HepG2 (cell line): ENCODE results near the gene ID3. TPM values are rescaled to one million over a fixed set of nuclear protein-coding genes. Genes with fewer than 3 reads are reported as not detected.

ENCODE experiments used
- BATF2 ChIP-seq: sonication (generic); formaldehyde crosslinking; IDR thresholded peaks from 2 replicates; pipeline ENCODE4 v1.8.0; 2022; ENCODE audit warnings: mild to moderate bottlenecking, missing genetic modification reagents, moderate library complexity
- CREB3 ChIP-seq: sonication (generic); formaldehyde crosslinking; IDR thresholded peaks from 2 replicates; pipeline ENCODE4 v1.5.0; 2020; ENCODE audit warnings: missing genetic modification reagents
- FIP1L1 ChIP-seq: fragments of 200-400 bp; formaldehyde crosslinking; IDR thresholded peaks from 2 replicates; pipeline ENCODE4 v1.6.1; 2018; ENCODE audit warnings: low read depth, mild to moderate bottlenecking, low read length, moderate library complexity, borderline replicate concordance; ENCODE audit not compliant: insufficient read depth
- FOXK2 ChIP-seq: fragments of 450-650 bp; IDR thresholded peaks from 2 replicates; pipeline ENCODE4 v1.6.1; 2016
- FOXP4 ChIP-seq: sonication (generic); formaldehyde crosslinking; IDR thresholded peaks from 2 replicates; pipeline ENCODE4 v1.4.0; 2020; ENCODE audit warnings: missing genetic modification reagents
- GABPA ChIP-seq, 2 experiments: IDR thresholded peaks; 2 replicates each; pipeline ENCODE4 v1.6.1; 2011 to 2016; ENCODE audit warnings: low read depth in 2 of 2, low read length in 1 of 2, missing biosample characterization in 1 of 2, missing genetic modification characterization in 1 of 2
- HIC2 ChIP-seq: sonication (generic); formaldehyde crosslinking; IDR thresholded peaks from 2 replicates; pipeline ENCODE4 v1.9.0; 2022; ENCODE audit warnings: low read depth, missing genetic modification reagents
- HNF4A ChIP-seq: sonication (generic); formaldehyde crosslinking; IDR thresholded peaks from 2 replicates; pipeline ENCODE4 v1.4.0; 2020; ENCODE audit warnings: missing genetic modification reagents
- KDM4B ChIP-seq: sonication (generic); formaldehyde crosslinking; IDR thresholded peaks from 2 replicates; pipeline ENCODE4 v1.4.0; 2020; ENCODE audit warnings: missing genetic modification reagents
- KDM6A ChIP-seq: IDR thresholded peaks from 2 replicates; pipeline ENCODE4 v1.6.1; 2016; ENCODE audit warnings: low read depth
- MLLT10 ChIP-seq: sonication (generic); formaldehyde crosslinking; IDR thresholded peaks from 2 replicates; pipeline ENCODE4 v1.4.0; 2020; ENCODE audit warnings: missing genetic modification reagents
- POLR2AphosphoS5 ChIP-seq: IDR thresholded peaks from 2 replicates; pipeline ENCODE4 v1.6.1; 2012; ENCODE audit warnings: low read depth, low read length
- SP4 ChIP-seq: sonication (generic); formaldehyde crosslinking; IDR thresholded peaks from 2 replicates; pipeline ENCODE4 v1.8.1; 2023; ENCODE audit warnings: mild to moderate bottlenecking, missing genetic modification reagents
- TAF15 ChIP-seq: fragments of 200-400 bp; formaldehyde crosslinking; IDR thresholded peaks from one replicate; pipeline ENCODE4 v1.6.1; 2018; ENCODE audit warnings: mild to moderate bottlenecking, low read depth, low read length; ENCODE audit not compliant: poor library complexity, severe bottlenecking
- TRIM22 ChIP-seq: fragments of 450-650 bp; IDR thresholded peaks from 2 replicates; pipeline ENCODE4 v1.6.1; 2017
- ZNF230 ChIP-seq: sonication (generic); formaldehyde crosslinking; IDR thresholded peaks from 2 replicates; pipeline ENCODE4 v1.4.0; 2020; ENCODE audit warnings: mild to moderate bottlenecking, missing genetic modification reagents
- ZNF333 ChIP-seq: sonication (generic); formaldehyde crosslinking; IDR thresholded peaks from 2 replicates; pipeline ENCODE4 v1.4.0; 2020; ENCODE audit warnings: mild to moderate bottlenecking, missing genetic modification reagents, borderline replicate concordance
- ZNF335 ChIP-seq: sonication (generic); formaldehyde crosslinking; IDR thresholded peaks from 2 replicates; pipeline ENCODE4 v1.4.0; 2020; ENCODE audit warnings: missing genetic modification reagents
- ZNF710 ChIP-seq: sonication (generic); formaldehyde crosslinking; IDR thresholded peaks from 2 replicates; pipeline ENCODE4 v1.5.0; 2020; ENCODE audit warnings: mild to moderate bottlenecking, missing genetic modification reagents, borderline replicate concordance
- ZNF737 ChIP-seq: sonication (generic); formaldehyde crosslinking; IDR thresholded peaks from 2 replicates; pipeline ENCODE4 v1.5.0; 2020; ENCODE audit warnings: missing genetic modification reagents, mild to moderate bottlenecking, borderline replicate concordance
- polyA plus RNA-seq, 8 experiments: library from polyadenylated mRNA; depleted of rRNA in 3 of 8; stranded (reverse) in 7 of 8; unstranded in 1 of 8; fragments of >200 nt; fragmentation: Illumina TruSeq in 4 of 8; extraction: Trizol in 4 of 8; gene quantifications; 2 replicates each; pipeline versions ENCODE4 v1.2.1 to v1.2.3, GENCODE V29; 2011 to 2016; ENCODE audit warnings: low read depth in 4 of 8, missing spikeins in 1 of 8, mixed read lengths in 1 of 8; ENCODE audit not compliant: insufficient read depth in 1 of 8
- total RNA-seq, 5 experiments: library from RNA; depleted of rRNA; stranded (reverse); fragments of >200 nt; fragmentation: Illumina TruSeq; extraction: Trizol; gene quantifications; 2 replicates each; pipeline ENCODE4 v1.2.3, GENCODE V29; 2016; ENCODE audit warnings: low read depth in 1 of 5

The ID3 gene
- total and polyA plus RNA-seq, 2 of the 13 experiments (the other 11 are each of a cell fraction or from before 2014, with no cell fraction given): 64.8 to 115 TPM

- TF ChIP-seq FOXK2 (no peak), GABPA (IDR thresholded peaks at IDR 0.05; ENCODE audit: low read depth, low read length) (no peak), GABPA (CRISPR knock-in tag; IDR thresholded peaks at IDR 0.05; ENCODE audit: low read depth) (no peak), FOXP4 (peak; percentile 32; the same call in 1 of the 2 replicates), POLR2AphosphoS5 (peak; percentile 96), ZNF335 (CRISPR knock-in tag) (no peak), FIP1L1 (no peak), CREB3 (CRISPR knock-in tag) (peak; percentile 42; the same call in 1 of the 2 replicates), KDM6A (CRISPR knock-in tag) (no peak), KDM4B (CRISPR knock-in tag) (no peak; the same call in 1 of the 2 replicates), TAF15 (no peak), HNF4A (0 out of 2 replicates have a peak, but pooled peaks have one; percentile 10), MLLT10 (CRISPR knock-in tag) (no peak), ZNF230 (CRISPR knock-in tag) (0 out of 2 replicates have a peak, but pooled peaks have one; percentile 10), ZNF333 (CRISPR knock-in tag) (0 out of 2 replicates have a peak, but pooled peaks have one; percentile 44), TRIM22 (no peak), SP4 (CRISPR knock-in tag) (peak; percentile 76), BATF2 (CRISPR knock-in tag) (no peak), ZNF737 (CRISPR knock-in tag) (no peak), ZNF710 (CRISPR knock-in tag) (peak; percentile 57; the same call in 1 of the 2 replicates), HIC2 (CRISPR knock-in tag) (no peak)
Measured at GRCh38 chr1:23559136-23559984, at the start of gene ID3 (continued).
